Muscle layer of duodenum (tissue), 2 donors: Measurements from ENCODE around the gene MS4A6A.

Source experiments
- H3K27ac ChIP-seq: one replicate; pipeline ENCODE4 v1.7.0; 2013; ENCODE audit warnings: mild to moderate bottlenecking, low read length
- H3K27me3 ChIP-seq: one replicate; pipeline ENCODE4 v1.7.0; 2013; ENCODE audit warnings: low read depth, mild to moderate bottlenecking, control low read depth, low read length
- H3K36me3 ChIP-seq, 2 donors: one replicate each; pipeline ENCODE4 v1.7.0; 2013; ENCODE audit warnings: low read length in 2 of 2, control low read depth in 1 of 2, mild to moderate bottlenecking in 1 of 2; ENCODE audit not compliant: insufficient read depth in 2 of 2, control insufficient read depth in 1 of 2
- H3K4me1 ChIP-seq, 2 donors: one replicate each; pipeline ENCODE4 v1.7.0; 2013; ENCODE audit warnings: low read length in 2 of 2, mild to moderate bottlenecking in 2 of 2, control low read depth in 1 of 2, moderate library complexity in 1 of 2; ENCODE audit not compliant: insufficient read depth in 2 of 2, control insufficient read depth in 1 of 2
- H3K4me3 ChIP-seq, 2 donors: one replicate each; pipeline ENCODE4 v1.7.0; 2013; ENCODE audit warnings: low read length in 2 of 2, low read depth in 1 of 2, mild to moderate bottlenecking in 1 of 2
- H3K9me3 ChIP-seq, 2 donors: one replicate each; pipeline ENCODE4 v1.7.0; 2013; ENCODE audit warnings: low read length in 2 of 2, control low read depth in 1 of 2, mild to moderate bottlenecking in 1 of 2; ENCODE audit not compliant: control insufficient read depth in 1 of 2
- donor health status: healthy.

The MS4A6A gene, protein sequence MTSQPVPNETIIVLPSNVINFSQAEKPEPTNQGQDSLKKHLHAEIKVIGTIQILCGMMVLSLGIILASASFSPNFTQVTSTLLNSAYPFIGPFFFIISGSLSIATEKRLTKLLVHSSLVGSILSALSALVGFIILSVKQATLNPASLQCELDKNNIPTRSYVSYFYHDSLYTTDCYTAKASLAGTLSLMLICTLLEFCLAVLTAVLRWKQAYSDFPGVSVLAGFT

DNA sequence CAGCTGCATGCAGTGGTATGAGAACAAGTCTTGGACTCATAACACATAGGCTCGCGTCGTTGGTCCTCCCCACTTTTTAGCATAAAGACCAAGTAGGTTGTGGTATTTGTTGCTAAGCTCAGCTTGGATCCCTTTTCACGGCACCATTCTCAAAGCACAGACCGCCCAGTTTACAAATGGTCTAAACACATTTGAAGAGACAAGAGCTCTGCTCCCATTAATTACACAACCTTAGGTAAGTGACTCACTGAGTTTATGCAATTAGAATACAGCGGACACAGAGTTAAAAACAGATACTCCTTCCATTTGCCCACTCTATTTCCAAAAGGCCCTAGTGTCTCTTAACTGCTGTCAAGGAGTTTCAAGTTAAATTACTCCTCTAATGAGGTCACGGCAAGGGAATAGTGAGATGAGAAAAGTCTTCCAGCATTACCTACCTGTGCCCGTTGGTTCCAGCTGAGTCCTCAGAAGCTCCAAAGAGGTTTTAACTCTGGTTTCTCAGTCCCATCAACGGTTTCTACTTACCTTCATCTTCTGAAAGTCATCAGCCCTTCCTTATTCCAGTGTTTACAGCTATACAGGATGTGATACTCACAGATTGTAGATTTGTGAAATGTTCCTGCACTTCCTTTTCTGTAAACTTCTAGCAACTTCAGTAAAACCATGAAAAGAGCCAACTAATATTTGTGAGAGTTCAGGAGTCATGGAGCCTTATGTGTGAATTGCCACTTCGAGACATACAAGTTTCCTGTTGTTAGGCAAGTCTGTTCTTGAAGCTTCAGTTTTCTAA is at the start of gene MS4A6A:
MS4A6A (minus strand) TSS at position 543 of the 790 bp plus-strand sequence. CDS start 1,356 bp downstream, outside the sequence.
- Histone ChIP-seq H3K27me3 (no peaks in the 10 kb centered on the region), H3K4me1 (no peaks in the 10 kb centered on the region), H3K4me3 (peak within 1 kb of the TSS; percentile 43 to 48), H3K36me3 (no peaks in the 10 kb centered on the region), H3K27ac (peak within 1 kb of the TSS; percentile 48), H3K9me3 (no peaks in the 10 kb centered on the region)

DNA sequence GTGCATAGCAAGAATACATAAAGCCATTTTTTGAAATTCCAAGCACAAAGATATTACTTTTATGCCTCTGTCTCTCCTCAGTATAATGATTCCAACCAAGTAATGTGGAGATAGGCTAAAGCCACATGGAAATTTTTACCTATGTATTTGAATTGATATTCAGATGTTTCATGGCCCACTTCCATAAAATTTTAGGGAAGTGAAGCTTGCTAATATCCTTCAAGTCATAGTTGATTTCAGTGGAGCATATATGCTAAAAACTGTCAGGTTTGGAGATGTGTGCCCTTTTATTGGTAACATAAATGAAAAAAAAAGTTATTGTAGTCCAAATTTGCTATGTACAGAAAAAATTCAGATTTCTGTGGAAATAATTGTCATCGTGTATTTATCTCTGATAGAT is 47.8 kb upstream of the MS4A6A start:
- Histone ChIP-seq H3K27ac (no peak overlapping the region), H3K36me3 (no peaks in the 10 kb centered on the region), H3K4me3 (no peak overlapping the region), H3K4me1 (no peaks in the 10 kb centered on the region), H3K27me3 (no peaks in the 10 kb centered on the region), H3K9me3 (peaks cover 0 to 3% of the 10 kb centered on the region in 2 donors)

DNA sequence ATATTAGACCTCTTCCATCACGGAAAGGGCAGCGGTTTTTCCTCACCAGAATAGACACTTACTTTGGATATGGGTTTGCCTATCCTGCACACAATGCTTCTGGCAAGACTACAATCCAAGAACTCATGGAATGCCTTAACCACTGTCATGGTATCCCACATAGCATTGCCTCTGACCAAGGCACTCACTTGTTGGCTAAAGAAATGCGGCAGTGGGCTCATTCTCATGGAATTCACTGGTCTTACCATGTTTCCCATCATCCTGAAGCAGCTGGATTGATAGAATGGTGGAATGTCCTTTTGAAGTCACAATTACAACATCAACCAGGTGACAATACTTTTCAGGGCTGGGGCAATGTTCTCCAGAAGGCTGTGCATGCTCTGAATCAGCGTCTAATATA is 39.3 kb upstream of the MS4A6A start:
- no peak overlapping the region for H3K27ac ChIP-seq
- no peaks in the 10 kb centered on the region for H3K36me3 ChIP-seq
- H3K4me3 ChIP-seq = no peak overlapping the region
- H3K27me3 ChIP-seq = no peaks in the 10 kb centered on the region
- H3K4me1 ChIP-seq = no peaks in the 10 kb centered on the region
- no peaks in the 10 kb centered on the region for H3K9me3 ChIP-seq

DNA sequence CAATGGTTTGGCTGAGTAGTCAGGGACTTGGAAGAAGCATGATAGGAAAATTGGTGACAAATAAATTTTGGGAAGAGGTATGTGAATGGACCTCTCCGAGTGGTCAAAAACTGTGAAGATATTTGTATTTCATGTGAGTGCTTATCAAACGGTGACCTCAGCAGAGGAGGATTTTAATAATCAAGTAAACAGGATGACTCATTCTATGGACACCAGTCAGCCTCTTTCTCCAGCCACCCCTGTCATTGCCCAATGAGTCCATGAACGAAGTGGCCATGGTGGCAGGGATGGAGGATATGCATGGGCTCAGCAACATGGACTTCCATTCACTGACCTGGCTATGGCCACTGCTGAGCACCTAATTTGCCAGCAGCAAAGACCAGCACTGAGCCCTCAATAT is 38.8 kb upstream of the MS4A6A start:
- Histone ChIP-seq H3K4me3 (no peak overlapping the region), H3K27me3 (no peaks in the 10 kb centered on the region), H3K9me3 (no peaks in the 10 kb centered on the region), H3K4me1 (no peaks in the 10 kb centered on the region), H3K27ac (no peak overlapping the region), H3K36me3 (no peaks in the 10 kb centered on the region)

DNA sequence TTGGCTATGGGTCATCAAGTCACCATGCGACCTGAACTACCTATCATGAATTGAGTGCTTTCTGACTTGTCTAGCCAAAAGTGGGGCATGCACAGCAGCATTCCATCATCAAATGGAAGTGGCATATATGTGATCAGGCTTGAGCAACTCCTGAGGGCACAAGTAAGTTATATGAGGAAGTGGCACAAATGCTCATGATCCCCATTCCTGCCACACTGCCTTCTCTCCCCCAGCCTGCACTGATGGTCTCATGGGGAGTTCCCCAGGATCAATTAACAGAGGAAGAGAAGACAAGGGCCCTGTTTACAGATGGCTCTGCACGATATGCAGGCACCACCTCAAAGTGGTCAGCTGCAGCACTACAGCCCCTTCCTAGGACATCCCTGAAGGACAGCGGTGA is 38.3 kb upstream of the MS4A6A start:
- Histone ChIP-seq H3K4me3 (no peak overlapping the region), H3K4me1 (no peaks in the 10 kb centered on the region), H3K9me3 (no peaks in the 10 kb centered on the region), H3K27me3 (no peaks in the 10 kb centered on the region), H3K36me3 (no peaks in the 10 kb centered on the region), H3K27ac (no peak overlapping the region)

DNA sequence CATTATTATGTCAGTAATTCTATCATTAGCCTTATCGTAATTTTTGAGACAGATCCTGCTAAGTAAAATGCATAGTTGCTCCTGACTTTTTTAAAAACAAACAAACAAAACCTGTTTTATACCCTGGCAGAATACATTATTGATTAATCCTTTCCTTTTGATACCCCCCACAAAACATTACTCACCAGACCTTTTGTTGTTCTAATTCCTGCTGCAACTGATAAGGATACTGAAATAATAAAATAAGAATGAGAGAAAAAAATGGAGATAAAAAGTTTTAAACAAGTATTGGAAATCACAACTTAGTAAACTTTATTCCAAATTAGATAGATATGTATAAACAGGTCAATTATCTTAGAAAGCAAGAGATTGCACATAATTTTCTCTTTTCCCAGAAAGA is 31.5 kb upstream of the MS4A6A start:
- Histone ChIP-seq H3K27ac (no peak overlapping the region), H3K4me1 (no peaks in the 10 kb centered on the region), H3K27me3 (no peaks in the 10 kb centered on the region), H3K9me3 (no peaks in the 10 kb centered on the region), H3K36me3 (no peaks in the 10 kb centered on the region), H3K4me3 (no peak overlapping the region)

DNA sequence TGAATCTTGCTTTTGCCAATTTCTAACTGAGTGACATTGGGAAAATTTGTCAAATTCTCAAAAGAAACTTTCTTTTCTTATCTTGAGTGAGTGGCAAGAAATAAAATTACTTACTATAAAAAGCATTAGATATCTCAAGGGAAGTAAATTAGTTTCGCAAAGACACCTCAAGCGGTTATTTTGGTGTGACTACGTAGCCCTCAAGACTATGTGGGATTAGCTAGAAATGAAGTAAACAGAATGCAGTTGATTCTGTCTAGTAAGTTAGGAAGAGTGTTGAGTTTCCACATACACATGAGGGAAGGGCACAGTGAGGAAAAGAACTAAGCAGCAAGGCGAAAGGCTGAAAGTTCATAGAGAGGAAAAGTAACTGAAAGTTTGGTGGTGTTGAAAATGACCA is 28.3 kb upstream of the MS4A6A start:
- Histone ChIP-seq H3K36me3 (no peaks in the 10 kb centered on the region), H3K4me1 (no peaks in the 10 kb centered on the region), H3K27me3 (no peaks in the 10 kb centered on the region), H3K9me3 (no peaks in the 10 kb centered on the region), H3K27ac (no peak overlapping the region), H3K4me3 (no peak overlapping the region)

DNA sequence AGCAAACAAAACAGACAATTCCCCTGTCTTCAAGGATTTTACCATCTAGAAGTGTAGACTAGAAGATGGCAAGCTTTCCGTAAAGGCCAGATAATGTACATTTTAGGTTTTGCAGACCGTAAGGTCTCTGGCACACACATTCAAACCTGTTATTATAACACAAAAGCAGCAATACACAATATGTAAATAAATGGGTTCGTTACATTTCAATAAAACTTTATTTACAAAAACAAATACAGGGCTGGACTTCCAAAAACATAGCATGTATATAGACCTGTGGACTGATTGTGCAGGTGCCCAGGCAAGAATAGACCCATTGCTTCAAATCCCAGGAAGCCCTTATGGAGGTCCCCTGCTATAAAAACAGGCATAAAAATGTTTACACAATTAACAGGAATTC is 27.1 kb upstream of the MS4A6A start:
- Histone ChIP-seq H3K4me3 (no peak overlapping the region), H3K36me3 (no peaks in the 10 kb centered on the region), H3K4me1 (no peaks in the 10 kb centered on the region), H3K27ac (no peak overlapping the region), H3K27me3 (no peaks in the 10 kb centered on the region), H3K9me3 (no peaks in the 10 kb centered on the region)

DNA sequence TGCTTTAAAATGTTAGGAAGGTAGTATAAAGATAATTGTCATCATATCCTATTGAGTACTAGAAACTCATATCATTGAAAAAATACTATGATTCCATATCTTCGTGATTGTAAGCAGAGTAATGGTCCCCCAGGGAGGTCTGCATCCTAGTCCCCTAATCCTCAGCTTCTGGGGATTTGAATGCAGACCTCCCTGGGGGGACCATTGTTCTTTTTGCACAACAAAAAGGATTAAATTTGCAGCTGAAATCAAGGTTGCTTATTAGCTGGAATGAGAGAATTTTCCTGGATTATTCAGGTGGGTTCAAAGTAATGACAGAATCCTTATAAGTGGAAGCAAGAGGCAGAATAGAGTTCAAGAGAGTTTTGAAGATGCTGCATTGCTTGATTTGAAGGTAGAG is 26.1 kb upstream of the MS4A6A start:
- H3K27me3 ChIP-seq = no peaks in the 10 kb centered on the region
- no peak overlapping the region for H3K27ac ChIP-seq
- no peak overlapping the region for H3K4me3 ChIP-seq
- H3K36me3 ChIP-seq = no peaks in the 10 kb centered on the region
- no peaks in the 10 kb centered on the region for H3K9me3 ChIP-seq
- H3K4me1 ChIP-seq = no peaks in the 10 kb centered on the region

DNA sequence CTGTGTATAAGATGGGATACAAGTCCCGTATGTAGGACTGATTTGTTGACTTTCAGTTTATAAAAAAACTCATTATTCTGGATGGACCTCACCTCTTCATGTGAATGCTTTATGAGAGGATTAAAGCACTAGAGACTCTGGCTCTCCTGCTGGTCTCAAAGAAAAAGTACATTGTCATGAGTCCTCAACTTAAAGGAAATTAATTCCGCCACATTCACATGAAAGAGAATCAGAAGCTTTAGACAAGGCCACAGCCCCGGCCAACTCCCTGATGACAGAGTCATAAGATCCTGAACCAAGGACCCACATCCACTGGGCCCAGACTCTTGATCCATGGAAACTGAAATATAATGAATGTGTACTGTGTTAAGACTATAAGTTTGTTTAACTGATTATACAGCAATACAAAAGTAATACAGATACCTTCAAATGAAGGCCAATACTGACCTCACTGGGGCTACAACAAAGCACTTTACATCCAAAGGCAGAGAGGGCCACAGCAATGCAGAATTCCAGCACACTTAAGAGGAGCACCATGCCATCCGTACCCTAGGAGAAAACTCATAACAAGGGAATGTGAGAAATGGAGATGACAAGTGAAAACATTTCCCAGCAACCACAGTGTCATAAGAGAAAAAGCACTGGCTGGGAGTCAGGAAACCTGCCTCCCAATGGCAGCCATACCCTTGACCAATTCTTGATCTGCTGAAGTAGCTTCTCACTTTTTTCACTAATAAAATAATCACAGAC is 25.4 kb upstream of the MS4A6A start:
- H3K4me3 ChIP-seq = no peak overlapping the region
- H3K4me1 ChIP-seq = no peaks in the 10 kb centered on the region
- no peaks in the 10 kb centered on the region for H3K9me3 ChIP-seq
- H3K27ac ChIP-seq = no peak overlapping the region
- H3K36me3 ChIP-seq = no peaks in the 10 kb centered on the region
- no peaks in the 10 kb centered on the region for H3K27me3 ChIP-seq

DNA sequence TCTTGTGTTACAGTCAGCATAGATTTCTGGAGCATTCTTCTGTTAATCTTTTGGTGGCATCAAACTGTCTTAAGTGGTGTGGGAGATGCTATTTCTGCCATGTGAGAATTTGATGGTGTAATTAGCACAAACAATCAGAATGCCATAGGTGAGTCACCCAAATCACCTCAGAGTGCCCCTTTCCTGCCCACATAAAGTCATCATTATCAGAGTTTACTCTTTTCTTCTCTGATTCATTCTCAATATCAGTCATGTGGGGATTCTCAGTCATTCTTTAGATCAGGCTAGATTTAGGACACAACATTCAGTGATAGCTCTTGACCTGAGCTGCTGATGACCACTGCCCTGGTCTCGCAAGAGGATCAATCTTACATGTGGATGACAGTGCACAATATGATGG is 23.7 kb upstream of the MS4A6A start:
- no peaks in the 10 kb centered on the region for H3K36me3 ChIP-seq
- no peaks in the 10 kb centered on the region for H3K27me3 ChIP-seq
- no peaks in the 10 kb centered on the region for H3K9me3 ChIP-seq
- H3K27ac ChIP-seq = no peak overlapping the region
- no peak overlapping the region for H3K4me3 ChIP-seq
- no peaks in the 10 kb centered on the region for H3K4me1 ChIP-seq
